ENCODE measurements around the gene UBE2J2. TPM values are rescaled to one million over a fixed set of nuclear protein-coding genes. Genes with fewer than 3 reads are reported as not detected.

The UBE2J2 gene
- total and polyA plus RNA-seq, 2 of the 13 experiments (the other 11 are each of a cell fraction or from before 2014, with no cell fraction given) = 25.4 to 29.4 TPM

- TF ChIP-seq ZHX2 (IDR thresholded peaks at IDR 0.05; ENCODE audit: low read depth) = no peak
- no peak for TF ChIP-seq ZHX2 (CRISPR knock-in tag; IDR thresholded peaks at IDR 0.05; ENCODE audit: borderline replicate concordance)
- no peak for TF ChIP-seq NR3C1 (CRISPR knock-in tag; IDR thresholded peaks at IDR 0.05)
- no peak for TF ChIP-seq ZNF382 (CRISPR knock-in tag; IDR thresholded peaks at IDR 0.05; ENCODE audit: borderline replicate concordance)
- TF ChIP-seq HOXA9 (CRISPR knock-in tag; IDR thresholded peaks at IDR 0.05; ENCODE audit: borderline replicate concordance) = no peak
- no peak for TF ChIP-seq GPBP1L1 (CRISPR knock-in tag; IDR thresholded peaks at IDR 0.05)
- no peak for TF ChIP-seq ZNF350 (CRISPR knock-in tag; IDR thresholded peaks at IDR 0.05; ENCODE audit: borderline replicate concordance, low read depth)
- TF ChIP-seq THAP11 (CRISPR knock-in tag; IDR thresholded peaks at IDR 0.05) = peak; percentile 62
- TF ChIP-seq CEBPZ (IDR thresholded peaks at IDR 0.05; ENCODE audit: low read length) = no peak
- no peak; the same call in 1 of the 2 replicates for TF ChIP-seq SP4 (CRISPR knock-in tag; IDR thresholded peaks at IDR 0.05)
- TF ChIP-seq ADNP (CRISPR knock-in tag; IDR thresholded peaks at IDR 0.05) = no peak
- TF ChIP-seq JARID2 (CRISPR knock-in tag; IDR thresholded peaks at IDR 0.05; ENCODE audit: insufficient replicate concordance) = no peak
- TF ChIP-seq KMT2B (CRISPR knock-in tag; IDR thresholded peaks at IDR 0.05) = no peak
- TF ChIP-seq ZNF546 (CRISPR knock-in tag; conservative IDR thresholded peaks at IDR 0.05) = no peak
- TF ChIP-seq ZC3H4 (CRISPR knock-in tag; IDR thresholded peaks at IDR 0.05; ENCODE audit: borderline replicate concordance) = no peak
- no peak; the same call in 1 of the 2 replicates for TF ChIP-seq ZNF776 (CRISPR knock-in tag; IDR thresholded peaks at IDR 0.05)
- TF ChIP-seq ZNF615 (CRISPR knock-in tag; IDR thresholded peaks at IDR 0.05; ENCODE audit: borderline replicate concordance) = no peak
- no peak for TF ChIP-seq ATRX (CRISPR knock-in tag; IDR thresholded peaks at IDR 0.05; ENCODE audit: borderline replicate concordance)
- TF ChIP-seq ISL2 (CRISPR knock-in tag; IDR thresholded peaks at IDR 0.05) = no peak
- no peak for TF ChIP-seq U2AF2 (IDR thresholded peaks at IDR 0.05; ENCODE audit: low read depth, low read length)
Measured at GRCh38 chr1:1306661-1307260, 33.1 kb upstream of the UBE2J2 start (continued).

All from HepG2 (cell line).